GM19372 (cell line): ENCODE measurements around the gene ACOT2.

Experiments used
- ATAC-seq: cut with Tn5 transposase; IDR thresholded peaks from one replicate; pipeline ENCODE4 v1.9.1; 2021; ENCODE audit warnings: mild to moderate bottlenecking, low read depth, moderate library complexity; ENCODE audit not compliant: unreplicated experiment

Gene ACOT2

DNA sequence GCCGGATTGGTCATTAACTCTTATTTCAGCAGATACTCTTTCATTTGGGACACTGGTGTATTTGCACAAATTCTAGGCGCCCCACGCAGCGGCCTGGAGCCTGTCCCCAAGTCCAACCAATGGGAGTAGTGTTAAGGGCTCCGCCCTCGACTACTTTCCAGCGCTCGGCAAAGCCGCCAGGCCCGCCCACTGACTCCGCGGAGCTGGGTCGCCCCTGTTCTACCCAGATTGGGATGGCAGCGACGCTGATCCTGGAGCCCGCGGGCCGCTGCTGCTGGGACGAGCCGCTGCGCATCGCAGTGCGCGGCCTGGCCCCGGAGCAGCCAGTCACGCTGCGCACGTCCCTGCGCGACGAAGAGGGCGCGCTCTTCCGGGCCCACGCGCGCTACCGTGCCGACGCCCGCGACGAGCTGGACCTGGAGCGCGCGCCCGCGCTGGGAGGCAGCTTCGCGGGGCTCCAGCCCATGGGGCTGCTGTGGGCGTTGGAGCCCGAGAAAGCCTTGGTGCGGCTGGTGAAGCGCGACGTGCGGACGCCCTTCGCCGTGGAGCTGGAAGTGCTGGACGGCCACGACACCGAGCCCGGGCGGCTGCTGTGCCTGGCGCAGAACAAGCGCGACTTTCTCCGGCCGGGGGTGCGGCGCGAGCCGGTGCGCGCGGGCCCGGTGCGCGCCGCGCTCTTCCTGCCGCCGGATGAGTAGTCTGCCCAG lies 43.5 kb downstream of the ACOT2 start, which contains the start of gene ACOT6:
TSS of gene ACOT6 (plus strand) at position 179 of the 707 bp plus-strand sequence. CDS start at position 234, 55 bp downstream.
- peak; percentile 79 for ATAC-seq

DNA sequence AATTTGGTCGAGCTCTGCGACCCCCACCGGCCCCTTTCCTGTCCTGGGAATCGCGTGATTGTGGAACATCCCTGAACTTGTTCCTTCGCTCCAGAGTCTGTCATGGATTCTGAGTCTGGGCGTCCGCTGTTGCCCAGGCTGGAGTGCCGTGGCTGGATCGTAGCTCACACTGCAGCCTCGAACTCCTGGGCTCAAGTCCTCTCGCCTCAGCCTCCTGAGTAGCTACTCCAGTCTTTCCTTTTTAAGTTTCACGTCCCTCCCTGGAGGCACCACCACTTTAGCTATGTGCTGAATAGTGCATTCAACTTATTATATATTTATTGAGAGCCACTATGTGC lies 44.0 kb downstream of the ACOT2 start:
- ATAC-seq: no peak

DNA sequence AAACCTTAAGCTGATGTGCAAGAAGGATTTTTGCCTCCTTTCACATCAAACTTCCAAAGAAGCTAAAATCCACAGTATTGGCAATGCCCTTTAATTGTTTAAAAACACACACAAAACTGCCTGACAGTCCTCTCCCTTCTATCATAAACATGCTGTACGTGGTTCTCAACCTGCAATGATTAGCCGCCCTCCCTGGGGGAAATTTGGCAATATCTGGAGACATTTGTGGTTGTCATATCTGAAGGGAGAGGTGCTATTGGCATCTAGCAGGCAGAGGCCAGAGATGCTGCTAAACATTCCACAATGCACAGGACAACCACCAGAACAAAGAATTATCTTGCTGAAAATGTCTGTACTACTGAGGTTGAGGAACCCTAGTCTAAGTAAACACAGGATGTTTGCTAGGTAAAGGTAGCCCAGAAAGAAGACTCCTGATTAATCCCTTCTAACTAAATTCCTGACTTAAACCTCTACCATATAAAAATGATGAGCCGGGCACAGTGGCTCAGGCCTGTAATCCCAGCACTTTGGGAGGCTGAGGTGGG lies 44.5 kb downstream of the ACOT2 start:
- ATAC-seq: no peak

DNA sequence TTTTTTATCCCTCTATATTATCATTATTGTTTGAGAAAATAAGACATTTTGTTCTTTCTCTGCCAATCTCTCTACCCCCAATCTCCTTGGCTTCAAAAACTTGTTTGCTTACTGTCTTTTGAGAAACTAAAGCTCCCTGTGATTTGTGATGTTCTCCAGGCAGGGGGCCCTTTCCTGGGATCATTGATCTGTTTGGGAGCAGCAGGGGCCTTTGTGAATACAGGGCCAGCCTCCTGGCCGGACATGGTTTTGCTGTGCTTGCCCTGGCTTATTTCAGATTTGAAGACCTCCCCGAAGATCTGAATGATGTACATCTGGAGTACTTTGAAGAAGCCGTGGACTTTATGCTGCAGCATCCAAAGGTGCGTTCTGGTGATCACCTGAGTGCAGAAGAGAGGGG lies 47.8 kb downstream of the ACOT2 start:
- no peak for ATAC-seq

DNA sequence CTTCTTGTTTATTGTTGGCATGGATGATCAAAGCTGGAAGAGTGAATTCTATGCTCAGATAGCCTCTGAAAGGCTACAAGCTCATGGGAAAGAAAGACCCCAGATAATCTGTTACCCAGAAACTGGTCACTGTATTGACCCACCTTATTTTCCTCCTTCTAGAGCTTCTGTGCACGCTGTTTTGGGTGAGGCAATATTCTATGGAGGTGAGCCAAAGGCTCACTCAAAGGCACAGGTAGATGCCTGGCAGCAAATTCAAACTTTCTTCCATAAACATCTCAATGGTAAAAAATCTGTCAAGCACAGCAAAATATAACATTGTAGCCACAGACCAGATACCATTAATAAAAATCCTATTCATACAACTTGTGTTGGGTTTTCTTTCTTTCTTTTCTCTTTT lies 50.5 kb downstream of the ACOT2 start:
- no peak for ATAC-seq

DNA sequence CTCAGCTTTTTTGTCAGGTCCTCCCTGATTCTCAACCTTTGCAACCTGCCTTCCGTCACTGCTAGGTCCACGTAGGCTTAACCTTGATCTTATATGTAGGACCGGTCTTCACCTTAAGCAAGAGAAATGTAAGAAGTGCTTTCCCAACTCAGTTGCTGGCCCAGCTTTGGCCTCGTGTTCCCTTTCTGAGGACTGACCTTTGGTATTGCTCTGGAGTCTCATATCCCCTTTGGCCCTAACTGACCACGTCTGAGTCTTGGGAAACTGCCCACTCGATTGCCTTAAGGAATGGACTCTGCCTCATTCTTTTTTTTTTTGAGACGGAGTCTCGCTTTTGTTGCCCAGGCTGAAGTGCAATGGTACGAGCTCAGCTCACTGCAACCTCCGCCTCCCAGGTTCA lies 51.3 kb downstream of the ACOT2 start:
- no peak for ATAC-seq

DNA sequence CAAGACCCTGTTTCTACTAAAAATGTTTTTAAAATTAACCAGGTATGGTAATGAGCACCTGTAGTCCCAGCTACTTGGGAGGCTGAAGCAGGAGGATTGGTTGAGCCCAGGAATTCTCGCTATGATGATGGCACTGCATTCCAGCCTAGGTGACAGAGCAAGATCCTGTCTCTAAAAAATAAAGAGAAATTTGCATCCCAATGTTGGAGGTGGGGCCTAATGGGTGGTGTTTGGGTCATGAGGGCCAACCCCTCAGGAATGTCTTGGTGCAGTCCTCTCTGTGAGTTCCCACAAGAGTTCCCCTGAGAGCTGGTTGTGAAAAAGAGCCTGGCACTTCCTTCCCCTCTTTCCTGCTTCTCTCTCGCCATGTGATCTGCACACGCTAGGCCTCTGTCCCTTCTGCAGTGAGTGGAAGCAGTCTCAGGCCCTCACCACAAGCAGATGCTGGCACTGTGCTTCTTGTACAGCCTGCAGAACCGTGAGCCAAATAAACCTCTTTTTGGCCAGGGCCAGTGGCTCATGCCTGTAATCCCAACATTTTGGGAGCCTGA lies 54.6 kb downstream of the ACOT2 start:
- no peak for ATAC-seq
